Astrocyte (in vitro differentiated cells and primary cell): ENCODE results near the gene CLEC20A. TPM values are rescaled to one million over a fixed set of nuclear protein-coding genes. Genes with fewer than 3 reads are reported as not detected.

ENCODE experiments used
- DNase-seq: peaks from one replicate; pipeline ENCODE4 v3.0.0-alpha.2; 2010; ENCODE audit warnings: low read depth
- FAIRE-seq: peaks from 2 replicates; lab custom pipeline; 2011; peaks lifted over from hg19 to GRCh38; lab: Jason Lieb, UNC
- H2AFZ ChIP-seq: 2 replicates; pipeline ENCODE4 v1.6.0; 2012; ENCODE audit warnings: low read depth, low read length, inconsistent platforms
- H3K27ac ChIP-seq: 2 replicates; pipeline ENCODE4 v1.5.1; 2011; ENCODE audit warnings: low read depth, low read length, inconsistent platforms
- H3K27me3 ChIP-seq: 2 replicates; pipeline ENCODE4 v1.6.0; 2011; ENCODE audit warnings: low read length, inconsistent platforms; ENCODE audit not compliant: insufficient read depth
- H3K36me3 ChIP-seq: 2 replicates; pipeline ENCODE4 v1.5.1; 2011; ENCODE audit warnings: low read length, inconsistent platforms; ENCODE audit not compliant: insufficient read depth
- H3K4me1 ChIP-seq: 2 replicates; pipeline ENCODE4 v1.5.1; 2011; ENCODE audit warnings: low read length, inconsistent platforms; ENCODE audit not compliant: insufficient read depth
- H3K4me2 ChIP-seq: 2 replicates; pipeline ENCODE4 v1.6.0; 2012; ENCODE audit warnings: low read length, inconsistent platforms
- H3K4me3 ChIP-seq: 2 replicates; pipeline ENCODE4 v1.5.1; 2011; ENCODE audit warnings: low read depth, mild to moderate bottlenecking, low read length, inconsistent platforms; ENCODE audit not compliant: insufficient read depth
- H3K79me2 ChIP-seq: 2 replicates; pipeline ENCODE4 v1.6.0; 2012; ENCODE audit warnings: mild to moderate bottlenecking, low read length, inconsistent platforms; ENCODE audit not compliant: insufficient read depth
- H3K9ac ChIP-seq: 2 replicates; pipeline ENCODE4 v1.6.0; 2012; ENCODE audit warnings: mild to moderate bottlenecking, low read length, inconsistent platforms
- H3K9me3 ChIP-seq: 2 replicates; pipeline ENCODE4 v1.5.1; 2012; ENCODE audit warnings: low read depth, mild to moderate bottlenecking, low read length, inconsistent platforms; ENCODE audit not compliant: insufficient read depth
- H4K20me1 ChIP-seq: 2 replicates; pipeline ENCODE4 v1.6.0; 2012; ENCODE audit warnings: low read length, inconsistent platforms; ENCODE audit not compliant: insufficient read depth
- H3K27ac Mint-ChIP-seq: one replicate; pipeline ENCODE4 v1.8.0; 2021; ENCODE audit warnings: mild to moderate bottlenecking, mixed read lengths; ENCODE audit not compliant: unreplicated experiment
- H3K27me3 Mint-ChIP-seq: one replicate; pipeline ENCODE4 v1.8.0; 2021; ENCODE audit warnings: low read depth, mixed read lengths; ENCODE audit not compliant: unreplicated experiment
- H3K36me3 Mint-ChIP-seq: one replicate; pipeline ENCODE4 v1.8.0; 2021; ENCODE audit warnings: low read depth, mixed read lengths; ENCODE audit not compliant: unreplicated experiment
- H3K4me1 Mint-ChIP-seq: one replicate; pipeline ENCODE4 v1.8.0; 2021; ENCODE audit warnings: low read depth, mixed read lengths; ENCODE audit not compliant: unreplicated experiment
- H3K4me3 Mint-ChIP-seq: one replicate; pipeline ENCODE4 v1.8.0; 2021; ENCODE audit warnings: mild to moderate bottlenecking, moderate library complexity, mixed read lengths; ENCODE audit not compliant: unreplicated experiment
- H3K9me3 Mint-ChIP-seq: one replicate; pipeline ENCODE4 v1.8.0; 2021; ENCODE audit warnings: mild to moderate bottlenecking, mixed read lengths; ENCODE audit not compliant: unreplicated experiment
- CTCF ChIP-seq: IDR thresholded peaks from 2 replicates; pipeline ENCODE4 v1.5.1; 2011; ENCODE audit warnings: low read depth, mild to moderate bottlenecking, inconsistent platforms, low read length, moderate library complexity; ENCODE audit not compliant: insufficient read depth
- EZH2 ChIP-seq: IDR thresholded peaks from 2 replicates; pipeline ENCODE4 v1.6.1; 2012; ENCODE audit warnings: mild to moderate bottlenecking, low read length, inconsistent platforms; ENCODE audit not compliant: insufficient read depth
- total RNA-seq: library from RNA; stranded (reverse); gene quantifications from 2 replicates; pipeline ENCODE4 v1.2.1, GENCODE V29; 2021

The CLEC20A gene
- total RNA-seq, 1 donor from 2014 or later: not detected

DNA sequence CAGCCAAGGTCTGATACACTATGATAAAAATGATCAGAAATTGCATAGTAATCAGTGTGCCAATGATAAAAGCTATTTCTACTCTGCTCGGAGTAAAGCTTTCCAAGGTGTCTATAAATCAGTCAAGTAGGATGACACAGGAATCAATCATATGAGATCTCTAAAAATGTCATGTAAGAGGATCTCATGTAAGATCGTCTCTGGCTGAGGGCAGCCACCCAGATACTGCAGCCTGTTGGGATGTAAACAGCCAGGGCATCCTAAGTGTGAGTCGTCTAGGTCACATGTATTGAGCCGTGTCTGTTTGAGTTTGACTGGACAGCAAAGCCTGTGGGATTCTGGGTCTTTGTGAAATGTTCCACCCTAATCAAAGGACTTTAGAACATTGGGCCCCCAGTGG, 13.4 kb upstream of the CLEC20A start:
- TF ChIP-seq CTCF (no peak), EZH2 (no peak)
- H3K9ac ChIP-seq: no peak overlapping the region
- Mint-ChIP-seq H3K4me3 (no peak overlapping the region), H3K36me3 (no peaks in the 10 kb centered on the region), H3K4me1 (peaks cover 14% of the 10 kb centered on the region), H3K27ac (no peak overlapping the region), H3K9me3 (peaks cover 2% of the 10 kb centered on the region), H3K27me3 (peaks cover 11% of the 10 kb centered on the region)
- H3K4me2 ChIP-seq: no peak overlapping the region
- DNase-seq (no peak), FAIRE-seq (no peak)
- H3K4me1 ChIP-seq: no peaks in the 10 kb centered on the region
- H3K27me3 ChIP-seq: no peaks in the 10 kb centered on the region
- no peak overlapping the region for H3K27ac ChIP-seq
- no peak overlapping the region for H2AFZ ChIP-seq
- no peak overlapping the region for H3K4me3 ChIP-seq
- H3K79me2 ChIP-seq: no peaks in the 10 kb centered on the region
- H3K36me3 ChIP-seq: no peaks in the 10 kb centered on the region
- no peaks in the 10 kb centered on the region for H4K20me1 ChIP-seq
- no peaks in the 10 kb centered on the region for H3K9me3 ChIP-seq

DNA sequence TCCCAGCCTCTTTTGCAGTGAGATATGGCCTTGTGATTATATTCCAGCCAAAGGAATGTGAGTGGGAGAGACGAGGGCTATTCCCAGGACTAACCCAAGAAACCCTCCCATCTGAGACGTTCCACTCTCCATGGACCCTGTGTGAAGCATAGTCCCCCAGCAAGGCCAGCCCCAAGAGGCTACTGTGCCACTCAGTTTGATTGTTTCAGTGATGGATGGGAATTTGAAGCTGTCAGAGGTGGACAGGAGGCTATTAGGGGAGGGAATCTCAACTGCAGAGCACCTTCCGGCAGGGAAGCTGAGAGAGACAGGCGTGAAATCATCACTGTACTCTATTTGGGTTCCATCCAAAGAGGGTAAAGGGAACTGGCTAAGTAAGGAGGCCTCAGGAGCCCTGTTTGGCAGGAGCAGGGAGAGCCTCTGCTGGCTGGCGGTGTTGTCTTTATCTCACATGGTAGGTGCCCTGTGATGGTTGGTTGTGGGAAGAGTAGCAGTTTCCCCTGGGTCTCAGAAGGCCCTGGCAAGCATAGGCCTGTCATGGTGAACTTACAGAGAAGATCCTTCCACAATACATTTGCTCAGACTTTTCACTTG, 12.7 kb upstream of the CLEC20A start:
- H2AFZ ChIP-seq: no peak overlapping the region
- Mint-ChIP-seq H3K4me1 (peaks cover 14% of the 10 kb centered on the region), H3K27ac (no peak overlapping the region), H3K4me3 (no peak overlapping the region), H3K36me3 (no peaks in the 10 kb centered on the region), H3K9me3 (peaks cover 2% of the 10 kb centered on the region), H3K27me3 (peaks cover 14% of the 10 kb centered on the region)
- H4K20me1 ChIP-seq: no peaks in the 10 kb centered on the region
- TF ChIP-seq EZH2: no peak
- no peak overlapping the region for H3K4me2 ChIP-seq
- no peaks in the 10 kb centered on the region for H3K36me3 ChIP-seq
- no peaks in the 10 kb centered on the region for H3K4me1 ChIP-seq
- H3K9ac ChIP-seq: no peak overlapping the region
- no peaks in the 10 kb centered on the region for H3K27me3 ChIP-seq
- DNase-seq: peak; percentile 34
- FAIRE-seq: no peak
- no peaks in the 10 kb centered on the region for H3K9me3 ChIP-seq
- no peak overlapping the region for H3K27ac ChIP-seq
- H3K4me3 ChIP-seq: no peak overlapping the region
- no peaks in the 10 kb centered on the region for H3K79me2 ChIP-seq

GRCh38 chr1:178506669-178507068, 9.9 kb upstream of the CLEC20A start:
- Mint-ChIP-seq H3K4me1 (peaks cover 14% of the 10 kb centered on the region), H3K4me3 (no peak overlapping the region), H3K9me3 (peaks cover 2% of the 10 kb centered on the region), H3K27ac (no peak overlapping the region), H3K36me3 (no peaks in the 10 kb centered on the region), H3K27me3 (peaks cover 25% of the 10 kb centered on the region)
- Histone ChIP-seq H3K4me3 (no peak overlapping the region), H3K4me2 (no peak overlapping the region), H3K9ac (no peak overlapping the region), H3K27ac (no peak overlapping the region), H3K4me1 (no peaks in the 10 kb centered on the region), H4K20me1 (no peaks in the 10 kb centered on the region), H3K9me3 (no peaks in the 10 kb centered on the region), H3K79me2 (no peaks in the 10 kb centered on the region), H3K27me3 (no peaks in the 10 kb centered on the region), H3K36me3 (no peaks in the 10 kb centered on the region), H2AFZ (no peak overlapping the region)
- no peak for TF ChIP-seq CTCF
- no peak for TF ChIP-seq EZH2
- FAIRE-seq: no peak
- DNase-seq: no peak
